Jurkat, Clone E6-1 (cell line): ENCODE results near the gene TAAR6.
A peak's percentile ranks its signal among the peaks of the same experiment; 100 is the strongest.
"Not testable (repeated sequence)": the region's sequence is repeated elsewhere in the genome, so short reads cannot be mapped to it uniquely, and the experiment has no call there.

Experiments
- DNase-seq: peaks from one replicate; pipeline ENCODE4 v3.0.0-alpha.2; 2011; ENCODE audit warnings: low read depth, low spot score
- H3K4me3 ChIP-seq: 2 replicates; pipeline ENCODE4 v1.5.1; 2011; ENCODE audit warnings: mild to moderate bottlenecking, low read length, control low read depth, moderate library complexity

TAAR6 gene

DNA sequence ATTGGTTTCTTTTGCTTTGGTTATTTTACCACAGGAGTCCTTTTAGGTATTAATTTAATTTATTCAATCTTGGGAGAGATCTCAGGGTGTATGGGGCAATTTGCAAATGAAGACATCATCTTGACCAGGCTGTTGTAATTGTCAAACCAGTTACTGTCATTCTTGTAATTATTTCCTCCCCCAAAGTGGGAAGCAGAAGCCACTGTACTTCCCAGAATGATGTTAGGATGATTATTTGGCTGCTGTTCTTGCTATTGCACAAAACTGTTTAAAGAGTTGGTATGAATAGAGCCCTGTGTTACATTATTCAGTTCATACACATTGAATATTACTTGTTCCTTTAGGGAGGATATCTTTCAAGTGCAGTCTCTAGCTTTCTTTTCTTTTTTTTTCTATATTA is 1.7 kb downstream of the TAAR6 start:
- no peak for DNase-seq
- no peak overlapping the region for H3K4me3 ChIP-seq

DNA sequence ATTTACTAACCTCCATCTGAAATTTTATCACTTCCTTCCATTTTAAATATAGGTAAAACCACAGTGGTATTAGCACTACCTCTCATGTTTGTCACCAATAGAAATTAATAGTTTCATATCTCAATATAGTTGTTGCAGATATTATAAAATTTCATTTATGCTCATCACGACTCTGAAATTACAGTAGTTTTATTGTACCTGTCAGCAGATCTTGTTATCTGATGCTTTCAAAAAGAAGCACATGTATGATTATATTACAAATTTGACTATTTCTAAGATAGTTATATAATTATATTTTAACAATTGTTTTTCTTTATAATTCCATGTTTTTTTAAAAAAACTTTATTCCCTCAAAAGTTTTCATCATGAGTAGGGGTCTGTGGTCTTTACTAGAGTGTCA is 14.6 kb downstream of the TAAR6 start:
- H3K4me3 ChIP-seq, result no peak overlapping the region
- DNase-seq, result no peak

DNA sequence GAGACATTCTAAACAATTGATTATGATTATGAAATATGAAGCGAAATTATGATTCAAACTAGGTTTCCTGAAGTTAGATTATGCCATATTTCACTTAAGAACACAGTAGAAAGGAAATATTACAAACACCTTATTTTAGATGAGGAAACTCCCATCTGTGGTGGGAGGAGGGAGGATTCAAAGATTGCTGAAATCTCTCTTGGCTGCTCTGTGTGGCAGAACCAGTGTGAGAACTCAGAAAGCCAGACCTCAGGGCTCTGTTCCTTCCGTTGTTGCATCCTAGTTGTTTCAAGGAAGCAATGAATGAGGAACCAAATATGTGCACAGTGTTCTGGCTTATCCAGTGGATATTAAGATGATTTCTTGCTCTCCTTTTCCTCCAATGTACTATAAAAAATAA is 17.3 kb downstream of the TAAR6 start:
- no peak overlapping the region for H3K4me3 ChIP-seq

DNA sequence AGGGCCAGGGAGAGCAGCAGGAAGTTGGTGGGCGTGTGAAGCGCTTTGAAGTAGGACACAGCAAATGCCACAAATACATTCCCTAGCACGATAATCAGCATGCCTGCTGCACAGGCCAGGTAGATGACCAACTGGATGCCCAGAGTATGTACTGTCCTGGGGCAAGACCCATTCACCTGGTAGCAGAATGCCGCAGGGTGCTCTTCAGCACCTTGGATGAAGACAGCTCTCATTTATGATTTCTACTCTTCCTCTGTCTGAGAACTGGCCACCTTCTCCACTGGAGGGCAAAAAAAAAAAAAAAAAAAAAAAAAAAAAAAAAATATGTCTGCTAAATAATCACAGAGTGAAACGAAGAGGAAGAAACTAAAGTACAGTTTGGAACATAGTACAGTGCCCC is 19.3 kb downstream of the TAAR6 start, which contains the start of gene TAAR5:
Gene TAAR5 (minus strand): TSS at position 288 of the 400 bp plus-strand sequence. CDS start 55 bp downstream, at position 233.
- H3K4me3 ChIP-seq, result no peak within 1 kb of the TSS
- no peak for DNase-seq

More for the DNA sequence above, 17.3 kb downstream of the TAAR6 start:
- no peak for DNase-seq

DNA sequence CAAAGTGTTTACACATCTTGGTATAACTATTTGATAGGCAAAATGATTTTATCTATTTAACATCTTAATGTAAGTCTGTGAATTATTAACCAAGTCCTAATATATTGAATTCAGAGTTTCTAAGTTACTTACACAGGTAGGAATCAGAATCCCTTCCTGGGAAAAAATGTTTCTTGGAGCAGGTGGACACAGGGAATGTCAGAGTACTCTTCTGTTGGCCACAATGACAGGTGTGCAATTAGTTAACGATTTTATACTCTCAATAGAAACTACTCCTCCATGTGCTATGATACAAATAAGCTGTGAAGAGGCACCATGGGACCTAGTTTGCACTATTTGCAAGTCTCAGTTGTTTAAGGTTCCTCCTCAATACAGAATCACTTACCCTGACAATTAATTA is 20.2 kb downstream of the TAAR6 start:
- H3K4me3 ChIP-seq, result no peak overlapping the region

DNA sequence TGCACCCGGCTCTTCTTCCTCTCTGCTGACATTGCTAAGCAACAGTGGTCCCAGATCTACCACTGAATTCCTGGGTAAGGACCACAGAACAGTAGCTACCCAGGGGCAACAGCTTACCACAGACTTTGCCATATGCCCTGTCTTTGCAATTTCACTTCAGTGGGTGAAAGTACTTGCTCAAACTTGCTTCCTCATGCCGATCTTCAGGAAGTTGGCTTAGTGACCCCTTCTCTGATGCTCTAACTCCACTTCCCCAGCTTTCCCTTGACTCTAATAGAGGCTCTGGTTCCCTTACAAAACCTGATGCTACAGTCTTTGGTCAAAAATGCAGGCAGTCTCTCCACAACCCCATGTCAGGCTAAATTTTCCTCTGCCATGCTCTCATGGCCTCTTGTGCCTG is 22.7 kb downstream of the TAAR6 start:
- no peak for DNase-seq
- no peak overlapping the region for H3K4me3 ChIP-seq

More for the DNA sequence above, 20.2 kb downstream of the TAAR6 start:
- DNase-seq, result no peak

DNA sequence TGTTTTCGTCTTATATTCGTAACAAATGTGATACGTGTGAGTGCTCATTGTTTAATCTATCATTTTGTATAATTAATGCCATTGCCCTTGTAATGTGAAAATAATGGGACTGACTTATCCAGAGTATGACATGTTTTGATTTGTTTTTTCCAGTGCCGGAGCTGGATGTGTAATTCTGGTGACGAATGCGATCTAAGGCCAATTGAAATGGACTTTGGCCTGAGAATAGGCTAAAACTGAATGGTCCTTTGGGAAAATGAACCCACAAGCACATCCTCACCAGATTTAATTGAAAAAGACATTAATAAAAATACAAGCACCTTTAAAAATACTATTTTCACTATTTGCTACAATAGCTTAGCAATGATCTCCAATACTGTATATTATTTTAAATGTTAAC is 26.1 kb downstream of the TAAR6 start:
- H3K4me3 ChIP-seq, result no peak overlapping the region
- DNase-seq, result no peak

DNA sequence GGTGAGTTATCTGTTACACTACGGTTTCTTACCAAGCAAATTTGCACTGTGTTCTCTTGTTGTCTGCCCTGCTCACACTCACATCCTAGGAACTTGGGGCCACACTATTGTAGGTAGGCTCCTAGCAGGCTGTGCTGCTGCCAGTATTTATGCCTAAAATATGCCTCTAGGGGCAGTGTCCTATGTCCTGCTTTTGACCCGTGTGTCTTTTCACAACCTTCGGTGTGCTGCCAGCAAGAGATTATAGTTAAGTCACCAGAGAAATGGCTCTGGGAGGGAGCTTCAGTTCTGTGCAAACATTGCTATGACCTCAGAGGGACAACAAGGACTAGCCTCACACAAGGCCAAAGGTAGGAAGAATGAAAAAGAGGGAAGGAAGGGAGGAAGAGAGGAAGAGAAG is 28.4 kb downstream of the TAAR6 start:
- DNase-seq, result peak; percentile 4

DNA sequence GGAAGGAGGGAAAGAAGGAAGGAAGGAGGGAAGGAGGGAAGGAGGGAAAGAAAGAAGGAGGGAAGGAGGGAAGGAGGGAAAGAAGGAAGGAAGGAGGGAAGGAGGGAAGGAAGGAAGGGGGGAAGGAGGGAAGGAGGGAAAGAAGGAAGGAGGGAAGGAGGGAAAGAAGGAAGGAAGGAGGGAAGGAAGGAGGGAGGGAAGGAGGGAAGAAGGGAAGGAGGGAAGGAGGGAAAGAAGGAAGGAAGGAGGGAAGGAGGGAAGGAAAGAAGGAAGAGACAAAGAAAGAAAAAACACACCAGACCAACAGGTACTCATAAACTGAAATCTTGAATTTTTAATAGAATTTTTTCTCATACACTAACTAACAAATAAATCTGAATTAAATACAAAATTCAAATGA is 30.8 kb downstream of the TAAR6 start:
- not testable (repeated sequence) for H3K4me3 ChIP-seq, DNase-seq

More for the DNA sequence above, 28.4 kb downstream of the TAAR6 start:
- no peak overlapping the region for H3K4me3 ChIP-seq

DNA sequence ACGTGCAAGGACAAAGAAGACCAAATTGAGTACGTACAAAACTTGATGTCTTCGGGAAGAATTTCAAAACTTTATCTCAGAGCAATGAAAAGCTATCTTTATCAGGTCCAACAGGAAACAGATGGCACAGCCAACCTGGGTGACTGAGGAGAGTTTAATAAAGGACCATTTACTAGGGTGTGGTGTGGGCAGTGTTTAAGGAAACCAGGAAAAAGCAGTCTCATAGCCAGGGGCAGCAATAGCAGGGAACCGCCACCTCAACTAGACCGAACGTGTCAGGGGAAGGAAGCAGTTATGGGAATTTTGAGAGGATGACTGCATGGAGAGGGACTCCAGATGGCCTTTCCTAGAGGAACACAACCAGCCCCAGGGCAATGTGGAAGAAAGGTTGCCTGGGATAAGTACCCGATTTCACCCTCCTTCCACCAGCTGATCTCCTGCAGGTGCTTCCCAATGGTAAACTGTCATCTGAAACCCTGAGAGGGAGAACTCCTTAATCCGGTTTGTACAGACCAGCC is 34.6 kb downstream of the TAAR6 start:
- H3K4me3 ChIP-seq, result no peak overlapping the region
- DNase-seq, result no peak

DNA sequence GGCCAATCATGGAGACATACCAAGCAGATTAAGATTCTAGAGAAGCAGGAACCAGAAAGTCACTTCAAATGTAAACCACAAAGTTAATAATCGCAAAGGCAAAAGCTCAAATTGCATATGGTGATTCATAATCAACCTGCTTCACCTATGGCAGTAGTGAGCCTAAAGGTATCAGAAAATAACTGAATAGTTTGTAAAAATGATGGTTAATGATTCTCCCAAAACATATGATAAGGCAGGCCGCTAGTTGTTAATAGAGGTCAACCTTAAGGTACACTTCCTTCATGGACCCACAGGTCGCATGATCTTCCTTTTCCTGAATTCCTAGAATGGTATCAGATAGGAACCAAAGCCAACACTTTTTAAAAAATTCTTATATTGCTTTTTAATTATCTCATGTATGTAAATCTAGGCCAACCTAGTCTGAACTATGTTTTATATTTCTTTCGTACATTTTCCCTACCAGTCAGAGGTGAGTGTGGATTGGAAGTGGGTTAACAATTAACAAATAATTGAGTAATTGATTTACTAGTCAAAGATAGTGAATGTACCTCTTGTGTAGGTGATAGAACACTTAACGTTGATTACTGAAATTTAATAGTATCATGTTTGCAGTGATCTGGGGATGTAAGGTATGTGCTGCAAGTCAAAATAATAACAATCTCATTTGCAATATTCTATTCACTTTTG is 37.6 kb downstream of the TAAR6 start:
- no peak for DNase-seq
- H3K4me3 ChIP-seq, result no peak overlapping the region

DNA sequence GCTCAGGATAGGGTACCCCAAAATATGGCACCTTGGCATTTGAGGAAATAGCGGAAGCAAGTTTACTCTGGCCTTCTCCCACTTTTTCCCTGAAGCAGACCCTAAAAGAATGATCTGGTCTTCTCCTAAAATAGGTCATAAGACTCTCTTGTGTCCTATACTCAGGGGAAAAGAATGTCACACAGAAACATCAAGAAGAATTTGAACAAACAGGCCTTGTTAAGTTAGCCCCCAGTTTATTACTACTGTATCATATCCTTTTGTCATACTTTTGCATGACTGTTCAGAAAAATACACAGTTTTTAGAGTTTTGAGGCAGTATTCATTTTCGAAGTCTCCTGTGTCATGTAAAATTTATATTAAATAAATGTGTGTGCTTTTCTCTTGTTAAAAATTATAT is 41.5 kb downstream of the TAAR6 start:
- H3K4me3 ChIP-seq, result no peak overlapping the region
- DNase-seq, result no peak

DNA sequence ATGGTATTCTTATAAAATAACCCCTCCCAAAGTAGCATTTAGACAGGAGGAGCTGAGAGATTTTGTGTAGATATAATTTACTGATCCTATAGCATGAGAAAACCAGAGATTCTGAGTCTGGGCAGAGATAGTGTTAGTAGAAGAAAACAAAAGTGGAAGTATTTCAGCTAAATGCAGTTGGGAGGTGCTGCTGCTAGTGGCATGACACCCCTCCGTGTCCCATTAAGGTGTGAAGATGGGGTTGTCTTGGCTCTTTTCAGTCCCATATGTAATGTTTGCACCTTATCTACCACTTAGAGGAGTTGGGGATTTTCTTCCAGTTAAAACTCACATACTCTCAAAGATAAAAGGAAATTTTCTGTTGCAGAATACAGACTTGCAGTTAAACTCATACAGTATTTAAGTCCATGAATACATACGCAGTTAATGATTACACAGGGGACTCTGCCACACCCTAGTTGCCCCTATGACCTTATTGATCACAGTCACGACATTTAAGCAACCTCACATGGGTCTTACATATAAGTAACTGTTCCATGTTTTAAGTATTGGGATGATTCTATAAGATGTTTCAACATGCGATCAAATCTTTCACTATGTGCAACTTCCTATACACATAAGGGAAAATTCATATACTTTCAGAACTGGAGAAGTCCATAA is 42.5 kb downstream of the TAAR6 start:
- no peak overlapping the region for H3K4me3 ChIP-seq
- DNase-seq, result no peak

DNA sequence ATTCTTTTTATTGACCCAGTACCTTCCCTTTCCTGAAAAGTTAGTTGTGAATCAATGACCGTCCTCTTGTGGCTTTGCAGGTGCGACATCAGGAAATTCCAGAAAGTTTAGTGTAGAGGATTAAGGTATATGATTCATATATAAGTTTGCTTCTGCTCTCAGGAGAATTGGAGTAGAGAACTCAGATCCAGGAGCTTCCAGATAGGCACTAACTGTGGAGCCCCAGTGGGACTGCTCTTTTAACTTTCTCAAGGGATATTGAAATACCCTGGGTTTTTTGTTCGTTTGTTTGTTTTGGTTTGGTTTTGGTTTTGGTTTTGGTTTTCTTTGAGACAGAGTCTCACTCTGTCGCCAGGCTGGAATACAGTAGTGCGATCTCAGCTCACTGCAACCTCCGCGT is 44.4 kb downstream of the TAAR6 start:
- H3K4me3 ChIP-seq, result no peak overlapping the region
- DNase-seq, result no peak

DNA sequence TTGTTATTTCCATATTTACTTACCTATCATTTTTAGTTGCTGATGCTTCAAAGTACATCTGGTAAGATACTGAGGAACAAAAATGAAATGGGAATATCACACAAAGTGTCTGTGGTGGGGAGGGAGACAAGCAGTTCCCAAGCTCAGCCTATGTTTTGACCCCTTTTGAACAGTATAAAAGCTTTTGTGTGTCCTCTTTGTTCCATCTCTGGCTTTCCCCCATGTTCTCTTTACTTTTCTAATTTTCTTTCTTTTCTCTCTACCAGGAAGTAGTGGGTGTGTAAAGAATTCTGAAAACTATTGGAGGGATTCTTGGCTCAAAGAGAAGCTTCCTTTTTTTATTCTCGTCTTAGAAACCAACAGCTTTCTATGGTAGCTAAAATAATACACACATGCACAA is 46.6 kb downstream of the TAAR6 start:
- H3K4me3 ChIP-seq, result no peak overlapping the region
- DNase-seq, result no peak
